NCI-H146 (cell line): ENCODE results near the gene INHBC.

Experiments used
- DNase-seq: peaks from one replicate; lab custom pipeline; 2025; lab: John Stamatoyannopoulos, UW

Gene INHBC

GRCh38 chr12:57469296-57470164, 34.9 kb downstream of the INHBC start:
- DNase-seq: no peak

GRCh38 chr12:57470286-57470969, 35.8 kb downstream of the INHBC start:
- no peak for DNase-seq

DNA sequence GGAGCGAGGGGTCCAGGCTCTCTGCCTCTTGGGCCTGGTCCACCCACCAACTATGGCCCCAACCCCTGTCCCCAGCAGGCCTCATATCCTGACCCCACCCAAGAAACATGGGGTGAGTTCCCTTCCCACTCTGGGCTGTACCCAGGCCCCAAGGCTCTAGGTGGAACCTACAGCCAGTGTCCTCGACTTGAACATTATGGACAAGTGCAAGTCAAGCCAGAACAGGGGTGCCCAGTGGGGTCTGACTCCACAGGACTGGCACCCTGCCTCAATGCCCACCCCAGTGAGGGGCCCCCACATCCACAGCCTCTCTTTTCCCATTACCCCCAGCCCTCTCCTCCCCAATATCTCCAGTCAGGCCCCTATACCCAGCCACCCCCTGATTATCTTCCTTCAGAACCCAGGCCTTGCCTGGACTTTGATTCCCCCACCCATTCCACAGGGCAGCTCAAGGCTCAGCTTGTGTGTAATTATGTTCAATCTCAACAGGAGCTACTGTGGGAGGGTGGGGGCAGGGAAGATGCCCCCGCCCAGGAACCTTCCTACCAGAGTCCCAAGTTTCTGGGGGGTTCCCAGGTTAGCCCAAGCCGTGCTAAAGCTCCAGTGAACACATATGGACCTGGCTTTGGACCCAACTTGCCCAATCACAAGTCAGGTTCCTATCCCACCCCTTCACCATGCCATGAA, 36.5 kb downstream of the INHBC start:
- DNase-seq: no peak

DNA sequence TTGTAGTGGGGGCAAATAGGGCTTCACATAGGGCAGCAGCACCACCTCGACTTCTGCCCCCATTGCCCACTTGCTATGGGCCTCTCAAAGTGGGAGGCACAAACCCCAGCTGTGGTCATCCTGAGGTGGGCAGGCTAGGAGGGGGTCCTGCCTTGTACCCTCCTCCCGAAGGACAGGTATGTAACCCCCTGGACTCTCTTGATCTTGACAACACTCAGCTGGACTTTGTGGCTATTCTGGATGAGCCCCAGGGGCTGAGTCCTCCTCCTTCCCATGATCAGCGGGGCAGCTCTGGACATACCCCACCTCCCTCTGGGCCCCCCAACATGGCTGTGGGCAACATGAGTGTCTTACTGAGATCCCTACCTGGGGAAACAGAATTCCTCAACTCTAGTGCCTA, 37.1 kb downstream of the INHBC start:
- DNase-seq: no peak

- DNase-seq: no peak
Observed at GRCh38 chr12:57472391-57472790, 37.8 kb downstream of the INHBC start.

DNA sequence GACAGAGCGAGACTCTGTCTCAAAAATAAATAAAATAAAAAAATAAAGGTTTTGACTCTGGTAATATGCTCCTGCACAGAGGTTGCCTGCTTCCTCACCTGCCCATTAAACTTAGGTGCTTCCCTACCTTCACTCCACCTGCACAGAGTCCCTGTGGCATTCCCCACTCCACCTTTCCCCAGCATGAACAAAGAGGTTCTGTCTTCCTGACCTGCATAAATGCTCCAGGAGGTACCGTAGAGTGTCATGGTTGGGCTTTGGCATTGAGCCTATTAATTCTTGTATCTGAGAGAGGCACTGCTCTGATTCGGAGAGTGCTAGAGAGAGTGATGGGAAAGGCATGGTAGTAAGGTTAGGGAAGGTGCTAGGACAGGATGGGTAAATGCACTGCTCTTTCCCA, 38.8 kb downstream of the INHBC start:
- DNase-seq: no peak

DNA sequence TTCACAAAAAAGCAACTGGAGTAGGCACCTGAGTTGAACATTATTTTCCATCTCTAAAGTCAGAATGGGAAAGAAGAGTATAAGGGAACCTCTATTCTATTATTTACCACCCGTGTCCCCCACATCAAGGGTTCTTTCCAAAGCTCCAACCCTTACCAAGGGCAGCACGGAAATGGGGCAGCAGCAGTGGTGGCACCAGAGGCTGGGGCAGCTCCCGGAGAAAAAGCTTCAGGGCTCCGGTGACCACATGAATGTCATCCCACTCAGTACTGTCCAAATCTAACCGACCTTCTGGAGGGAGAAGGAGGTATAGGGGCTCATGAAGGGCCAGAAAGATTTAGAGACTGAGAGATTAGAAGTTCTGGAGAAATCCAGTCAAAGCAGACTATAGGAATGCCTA, 39.3 kb downstream of the INHBC start:
- no peak for DNase-seq

- no peak for DNase-seq
Observed at GRCh38 chr12:57474430-57474829, 39.8 kb downstream of the INHBC start.

DNA sequence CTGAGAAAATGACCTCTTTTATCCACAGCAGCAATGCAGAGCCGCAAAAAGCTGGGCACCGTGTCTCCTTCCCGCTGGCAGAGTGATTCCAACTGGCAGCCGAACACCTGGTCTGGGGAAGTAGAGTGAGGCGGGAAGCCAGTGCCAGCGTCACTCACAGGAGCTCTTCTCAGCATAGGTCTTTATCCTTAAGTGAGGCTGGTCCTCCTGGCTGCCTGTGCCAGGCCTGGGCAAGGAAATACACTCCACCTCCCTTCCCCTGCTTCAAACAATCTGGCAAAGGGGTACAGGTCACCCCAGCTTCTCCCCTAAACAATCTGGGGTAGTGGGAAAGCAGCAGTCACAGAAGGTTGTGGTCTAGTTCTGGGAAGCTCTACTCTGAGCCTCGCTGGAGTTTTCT, 40.3 kb downstream of the INHBC start:
- no peak for DNase-seq

DNA sequence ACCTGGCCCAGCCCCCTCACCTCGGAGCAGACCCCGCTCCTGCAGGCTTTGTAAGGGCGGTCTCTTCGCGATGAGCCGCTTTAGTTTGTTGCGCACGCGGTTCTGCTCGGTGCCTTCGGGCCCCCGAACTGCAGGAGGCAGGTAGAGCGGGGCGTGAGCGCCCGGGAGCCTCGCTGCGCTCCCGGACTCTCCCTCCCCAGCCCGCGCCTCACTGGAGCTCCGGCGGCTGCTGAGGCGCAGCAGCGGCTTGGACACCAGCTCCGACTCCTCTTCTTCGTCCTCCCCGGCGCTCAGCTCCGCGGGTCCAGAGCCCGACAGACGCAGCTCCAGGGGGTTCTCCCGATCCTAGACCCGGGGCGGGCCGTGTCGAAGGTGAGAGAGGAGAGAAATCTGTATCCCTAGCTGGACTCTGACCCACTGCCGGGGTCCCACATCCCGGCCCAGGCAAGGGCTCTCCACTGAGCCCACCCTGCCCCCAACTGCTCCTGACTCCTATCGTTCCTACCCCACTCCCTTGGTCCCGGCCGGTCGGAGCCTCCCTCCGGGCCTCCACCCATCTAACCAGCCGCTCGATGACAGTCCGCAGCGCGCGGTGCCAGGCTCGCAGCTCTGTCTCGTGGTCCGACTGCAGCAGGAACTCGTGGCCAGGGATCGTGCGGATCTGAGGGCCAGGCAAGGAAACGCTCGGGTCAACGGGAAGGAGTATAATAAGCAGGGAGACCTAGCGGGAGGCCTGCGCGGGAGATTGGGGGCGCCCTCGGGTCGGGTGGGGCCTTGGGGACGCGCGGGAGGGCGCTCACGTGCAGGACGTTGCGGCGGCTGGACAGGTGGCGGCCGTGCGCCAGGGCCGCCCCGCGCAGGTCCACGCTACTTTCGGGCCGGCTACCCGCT, 40.9 kb downstream of the INHBC start:
- DNase-seq: peak; percentile 38

- no peak for DNase-seq
Observed at GRCh38 chr12:57476162-57476992, 41.8 kb downstream of the INHBC start.

GRCh38 chr12:57476993-57477709, 42.6 kb downstream of the INHBC start:
- DNase-seq: no peak

- no peak for DNase-seq
Observed at GRCh38 chr12:57477710-57478681, 43.4 kb downstream of the INHBC start.

- no peak for DNase-seq
Observed at GRCh38 chr12:57479043-57479375, 44.4 kb downstream of the INHBC start.

GRCh38 chr12:57479376-57480115, 45.0 kb downstream of the INHBC start, which contains the start of gene ARHGAP9:
Gene ARHGAP9, minus strand, starts transcription at chr12:57479866. Its CDS starts 460 bp downstream, at chr12:57479406.
- no peak for DNase-seq

DNA sequence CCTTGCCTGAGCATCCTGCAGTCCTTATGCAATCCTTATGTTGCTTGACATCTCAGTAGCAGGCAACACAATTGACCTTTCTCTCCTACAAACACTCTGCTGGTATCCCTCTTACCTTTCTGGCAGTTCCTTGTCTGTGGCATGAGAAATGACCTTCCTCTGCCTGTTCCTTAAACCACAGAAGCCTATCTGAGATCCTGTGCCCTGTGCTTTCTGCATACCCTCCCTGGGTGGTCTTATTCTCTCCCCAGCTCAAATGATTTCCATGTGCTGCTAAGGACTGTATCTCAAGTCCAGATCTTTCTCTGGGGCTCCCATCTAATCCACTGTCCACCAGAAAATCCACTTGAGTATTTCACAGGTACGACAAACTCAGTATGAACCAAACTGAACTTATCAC, 47.1 kb downstream of the INHBC start:
- DNase-seq: no peak

- no peak for DNase-seq
Observed at GRCh38 chr12:57483466-57483865, 48.9 kb downstream of the INHBC start.

DNA sequence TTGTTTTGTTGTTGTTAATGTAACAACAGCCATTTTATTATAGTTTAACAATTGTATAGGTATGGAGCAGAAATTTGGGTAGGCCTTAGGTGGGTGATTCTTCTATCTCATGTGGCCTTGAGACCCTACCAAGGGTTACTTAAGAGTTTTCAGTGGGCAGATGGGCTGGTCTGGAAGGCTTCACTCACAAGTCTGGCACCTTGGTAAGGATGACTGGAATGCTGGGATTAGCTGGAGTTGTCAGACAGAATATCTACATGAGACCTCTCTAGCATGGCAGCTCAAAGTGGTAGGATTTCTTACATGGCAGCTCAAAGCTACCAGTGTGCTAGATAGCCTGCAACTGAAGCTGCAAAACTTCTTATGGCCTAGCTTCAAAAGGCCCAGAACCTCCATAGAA, 51.1 kb downstream of the INHBC start:
- DNase-seq: no peak
